GM12874 (cell line): ENCODE measurements around the gene DNASE1L3.
A peak's percentile ranks its signal among the peaks of the same experiment; 100 is the strongest.

Source experiments
- TF ChIP-seq, protein P1 (sequence below): IDR thresholded peaks from 2 replicates; pipeline ENCODE4 v1.5.1; 2011; ENCODE audit warnings: low read depth, mild to moderate bottlenecking, control low read depth, low read length, moderate library complexity; ENCODE audit not compliant: insufficient read depth

The DNASE1L3 gene

DNA sequence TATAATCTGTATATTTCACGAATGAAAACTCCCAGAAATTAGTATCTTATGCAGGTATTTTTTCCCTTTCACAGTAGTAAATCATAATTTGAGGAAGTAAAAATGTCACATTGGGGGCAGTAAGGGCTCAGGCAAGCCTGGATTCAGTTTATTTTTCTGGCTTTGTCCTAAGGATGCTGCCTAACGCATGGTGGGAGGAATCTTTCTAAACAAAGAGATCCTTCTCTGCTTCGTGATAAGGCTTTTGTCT, 35.7 kb downstream of the DNASE1L3 start:
- TF ChIP-seq, protein P1, sequence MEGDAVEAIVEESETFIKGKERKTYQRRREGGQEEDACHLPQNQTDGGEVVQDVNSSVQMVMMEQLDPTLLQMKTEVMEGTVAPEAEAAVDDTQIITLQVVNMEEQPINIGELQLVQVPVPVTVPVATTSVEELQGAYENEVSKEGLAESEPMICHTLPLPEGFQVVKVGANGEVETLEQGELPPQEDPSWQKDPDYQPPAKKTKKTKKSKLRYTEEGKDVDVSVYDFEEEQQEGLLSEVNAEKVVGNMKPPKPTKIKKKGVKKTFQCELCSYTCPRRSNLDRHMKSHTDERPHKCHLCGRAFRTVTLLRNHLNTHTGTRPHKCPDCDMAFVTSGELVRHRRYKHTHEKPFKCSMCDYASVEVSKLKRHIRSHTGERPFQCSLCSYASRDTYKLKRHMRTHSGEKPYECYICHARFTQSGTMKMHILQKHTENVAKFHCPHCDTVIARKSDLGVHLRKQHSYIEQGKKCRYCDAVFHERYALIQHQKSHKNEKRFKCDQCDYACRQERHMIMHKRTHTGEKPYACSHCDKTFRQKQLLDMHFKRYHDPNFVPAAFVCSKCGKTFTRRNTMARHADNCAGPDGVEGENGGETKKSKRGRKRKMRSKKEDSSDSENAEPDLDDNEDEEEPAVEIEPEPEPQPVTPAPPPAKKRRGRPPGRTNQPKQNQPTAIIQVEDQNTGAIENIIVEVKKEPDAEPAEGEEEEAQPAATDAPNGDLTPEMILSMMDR: no peak

DNA sequence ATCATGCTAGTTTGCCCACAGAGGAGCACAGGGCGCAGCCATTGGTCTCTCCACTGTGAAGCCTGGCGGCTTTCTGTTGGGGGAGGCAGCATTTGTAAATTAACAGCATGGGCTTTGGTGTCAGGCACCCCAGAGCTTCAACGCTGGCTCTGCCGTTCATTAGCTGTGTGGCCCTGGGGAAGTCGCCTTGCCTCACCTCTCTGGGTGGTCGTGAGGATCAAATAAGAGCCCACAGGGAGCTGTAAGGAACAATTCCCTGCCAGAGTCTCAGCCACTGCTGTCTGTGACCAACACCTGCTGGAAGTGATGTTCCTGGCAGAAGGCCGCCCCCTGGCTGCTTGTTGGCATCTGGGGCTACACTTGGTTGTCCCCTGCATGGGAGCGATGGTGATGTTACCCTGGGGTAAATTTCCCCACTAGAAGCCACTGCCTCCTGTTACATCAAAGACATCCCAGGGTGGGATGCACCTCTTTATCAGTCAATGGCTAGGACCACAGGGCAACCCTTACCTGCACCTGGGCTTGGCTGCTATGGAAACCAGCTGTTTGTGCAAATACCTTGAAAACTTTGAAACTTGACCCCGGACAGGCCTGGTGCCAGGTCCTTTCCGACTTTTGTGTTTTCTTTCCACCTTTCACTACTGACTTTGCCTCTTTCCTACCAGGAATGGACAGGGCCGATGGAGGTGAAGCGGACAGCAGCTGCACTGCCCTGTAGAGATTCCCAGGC, 36.9 kb downstream of the DNASE1L3 start:
- TF ChIP-seq, protein P1: peak; percentile 60

DNA sequence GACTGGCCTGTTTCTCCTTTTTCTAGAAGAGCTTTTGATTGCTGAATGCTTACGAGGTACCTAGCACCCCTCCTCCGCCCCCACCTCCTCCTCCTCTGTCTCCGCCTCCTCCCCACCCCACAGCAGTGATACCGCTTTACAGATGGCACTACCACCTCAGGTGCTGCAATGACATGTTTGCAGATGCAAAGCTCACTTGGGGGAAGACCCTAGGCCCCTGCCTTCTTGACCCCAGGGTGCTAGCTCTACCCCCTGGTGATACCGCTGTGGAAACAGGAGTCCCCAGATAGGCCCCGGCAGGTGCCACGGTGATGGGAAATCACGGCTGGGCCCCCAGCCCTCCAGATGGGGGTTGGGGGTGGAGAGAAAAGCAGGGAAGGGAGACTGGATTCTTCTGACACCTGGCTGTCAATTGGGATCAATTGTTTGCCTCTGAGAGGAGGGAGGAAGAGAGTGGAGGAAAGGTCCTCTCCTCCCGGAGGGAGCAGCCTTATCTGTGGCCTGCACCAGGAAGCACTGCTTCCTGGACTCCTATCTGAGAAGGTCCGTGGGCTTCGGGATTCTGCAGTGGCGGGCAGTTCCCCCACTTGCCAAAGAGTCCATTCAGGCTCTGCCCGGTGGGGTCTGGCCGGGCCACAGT, 37.6 kb downstream of the DNASE1L3 start:
- TF ChIP-seq, protein P1: no peak

DNA sequence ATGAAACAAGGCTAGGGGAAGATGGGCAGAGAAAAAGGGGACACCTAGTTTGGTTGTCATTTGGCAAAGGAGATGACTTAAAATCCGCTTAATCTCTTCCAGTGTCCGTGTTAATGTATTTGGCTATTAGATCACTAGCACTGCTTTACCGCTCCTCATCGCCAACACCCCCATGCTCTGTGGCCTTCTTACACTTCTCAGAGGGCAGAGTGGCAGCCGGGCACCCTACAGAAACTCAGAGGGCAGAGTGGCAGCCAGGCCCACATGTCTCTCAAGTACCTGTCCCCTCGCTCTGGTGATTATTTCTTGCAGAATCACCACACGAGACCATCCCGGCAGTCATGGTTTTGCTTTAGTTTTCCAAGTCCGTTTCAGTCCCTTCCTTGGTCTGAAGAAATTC, 39.6 kb downstream of the DNASE1L3 start:
- TF ChIP-seq, protein P1: no peak

DNA sequence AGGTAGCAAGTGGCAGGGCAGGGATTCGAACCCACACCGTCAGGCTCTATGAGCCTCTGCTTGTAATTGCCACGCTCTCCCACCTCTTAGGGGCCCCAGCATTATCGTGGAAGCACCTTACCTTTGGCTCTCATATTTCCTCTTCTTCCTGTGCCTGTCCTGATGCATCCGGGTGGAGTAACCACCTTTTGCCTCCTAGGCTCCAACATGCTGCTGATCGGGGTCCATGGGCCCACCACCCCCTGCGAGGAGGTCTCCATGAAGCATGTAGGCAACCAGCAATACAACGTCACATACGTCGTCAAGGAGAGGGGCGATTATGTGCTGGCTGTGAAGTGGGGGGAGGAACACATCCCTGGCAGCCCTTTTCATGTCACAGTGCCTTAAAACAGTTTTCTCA, 40.4 kb downstream of the DNASE1L3 start:
- TF ChIP-seq, protein P1: no peak

DNA sequence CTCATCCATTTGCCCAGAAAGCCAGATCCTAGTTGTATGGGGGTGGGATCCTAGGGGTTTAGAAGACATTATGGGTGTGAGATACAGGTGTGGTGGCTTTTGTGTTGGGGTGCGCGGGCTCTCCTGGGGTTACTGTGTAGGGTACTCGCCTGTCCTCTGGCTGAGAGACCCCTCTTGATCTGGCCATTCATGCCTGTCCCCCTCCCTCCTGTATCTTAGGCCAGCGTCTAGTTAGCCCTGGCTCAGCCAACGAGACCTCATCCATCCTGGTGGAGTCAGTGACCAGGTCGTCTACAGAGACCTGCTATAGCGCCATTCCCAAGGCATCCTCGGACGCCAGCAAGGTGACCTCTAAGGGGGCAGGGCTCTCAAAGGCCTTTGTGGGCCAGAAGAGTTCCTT, 41.4 kb downstream of the DNASE1L3 start:
- TF ChIP-seq, protein P1: no peak

DNA sequence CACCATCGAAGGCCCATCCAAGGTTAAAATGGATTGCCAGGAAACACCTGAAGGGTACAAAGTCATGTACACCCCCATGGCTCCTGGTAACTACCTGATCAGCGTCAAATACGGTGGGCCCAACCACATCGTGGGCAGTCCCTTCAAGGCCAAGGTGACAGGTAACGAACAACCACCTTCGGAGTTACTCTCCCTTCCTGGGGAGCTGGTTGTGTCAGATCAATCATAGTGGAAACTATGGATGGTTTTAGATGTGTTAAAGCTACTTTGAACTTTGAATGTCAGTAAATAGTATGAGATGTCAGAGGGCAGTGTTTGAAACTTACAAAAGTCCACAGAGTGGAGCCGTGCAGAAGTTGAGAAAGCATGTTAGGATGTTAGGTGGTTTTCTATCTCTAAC, 42.3 kb downstream of the DNASE1L3 start:
- TF ChIP-seq, protein P1: no peak
